SK-N-MC (cell line): ENCODE results near the gene SENP2.

Source experiments
- EZH2 ChIP-seq: fragments of 200-600 bp; sonication (generic); IDR thresholded peaks from one replicate; pipeline ENCODE4 v1.6.1; 2017; ENCODE audit warnings: antibody characterized with exemption
- POLR2AphosphoS5 ChIP-seq: IDR thresholded peaks from 2 replicates; pipeline ENCODE4 v1.6.1; 2012; ENCODE audit warnings: mild to moderate bottlenecking, low read depth, low read length, borderline replicate concordance

DNA sequence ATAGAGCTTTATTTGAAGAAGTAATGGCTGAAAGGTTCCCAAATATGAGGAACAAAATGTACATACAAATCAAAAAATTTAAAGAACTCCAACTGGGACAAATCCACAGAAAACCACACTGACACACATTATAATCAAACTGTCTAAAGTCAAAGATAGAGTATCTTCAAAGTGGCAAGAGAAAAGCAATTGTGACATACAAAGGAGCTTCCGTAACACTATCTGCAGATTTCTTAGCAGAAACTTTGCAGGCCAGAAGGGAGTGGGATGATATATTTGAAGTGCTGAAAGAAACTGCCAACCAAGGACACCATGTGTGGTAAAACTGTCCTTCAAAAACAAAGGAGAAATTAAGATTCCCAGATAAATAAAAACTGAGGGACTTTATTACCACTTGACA is 91.9 kb downstream of the SENP2 start:
- TF ChIP-seq POLR2AphosphoS5: no peak
- no peak for TF ChIP-seq EZH2
